Left ventricle myocardium inferior (tissue), 1 donor: ENCODE results near the gene RPS6KB2. TPM values are rescaled to one million over a fixed set of nuclear protein-coding genes. Genes with fewer than 3 reads are reported as not detected.
A peak's percentile ranks its signal among the peaks of the same experiment; 100 is the strongest.

ENCODE experiments used
- DNase-seq: peaks from one replicate; pipeline ENCODE4 v3.0.0-alpha.2; 2020
- H3K27ac ChIP-seq: fragments of 200-600 bp; replicated peaks from 2 replicates; pipeline ENCODE4 v1.8.0; 2021
- H3K27me3 ChIP-seq: fragments of 200-600 bp; 2 replicates; pipeline ENCODE4 v1.8.0; 2021; ENCODE audit warnings: low read depth
- H3K36me3 ChIP-seq: fragments of 200-600 bp; 2 replicates; pipeline ENCODE4 v1.8.0; 2021
- H3K4me1 ChIP-seq: fragments of 200-600 bp; 2 replicates; pipeline ENCODE4 v1.8.0; 2021
- H3K4me3 ChIP-seq: fragments of 200-600 bp; 2 replicates; pipeline ENCODE4 v1.8.0; 2021; ENCODE audit warnings: mild to moderate bottlenecking, moderate library complexity
- H3K9me3 ChIP-seq: fragments of 200-600 bp; replicated peaks from 2 replicates; pipeline ENCODE4 v1.8.0; 2021
- CTCF ChIP-seq: fragments of 200-600 bp; IDR thresholded peaks from 2 replicates; pipeline ENCODE4 v1.8.0; 2021; ENCODE audit warnings: antibody characterized with exemption, mild to moderate bottlenecking, borderline replicate concordance
- intact Hi-C: fragments of 100-400 bp; cut with micrococcal nuclease; formaldehyde crosslinking; loops from one replicate; pipeline ENCODE4 v1.11.0; 2022
- total RNA-seq: library from RNA; stranded (reverse); fragmentation: NEBNext Ultra II Directional; extraction: Animal tissue kit (Norgen Biotek cat#: 25700); gene quantifications from one replicate; pipeline ENCODE4 v1.2.1, GENCODE V29; 2021
- donor health status: DM: no; HTN: yes; CAD: no; lungs with severe emphysema.

RPS6KB2 gene
- total RNA-seq, 1 donor from 2014 or later: 21.3 TPM

- no peaks in the 10 kb centered on the region for H3K27me3 ChIP-seq
- peaks cover 62% of the 10 kb centered on the region for H3K4me1 ChIP-seq
- DNase-seq: no peak
- no peaks in the 10 kb centered on the region for H3K9me3 ChIP-seq
- TF ChIP-seq CTCF: no peak
- no peak overlapping the region for H3K27ac ChIP-seq
- H3K36me3 ChIP-seq: peaks cover 57% of the 10 kb centered on the region
- intact Hi-C loops: loop anchor here (10.0 kb wide), 1 partner anchor 107 kb away; the partner anchor contains the start of genes CDK2AP2 and PITPNM1
- no peak overlapping the region for H3K4me3 ChIP-seq
Observed at GRCh38 chr11:67397986-67398660, 30.2 kb upstream of the RPS6KB2 start.

- peaks cover 68% of the 10 kb centered on the region for H3K4me1 ChIP-seq
- TF ChIP-seq CTCF: no peak
- no peaks in the 10 kb centered on the region for H3K9me3 ChIP-seq
- intact Hi-C loops: loop anchor here (10.0 kb wide), 1 partner anchor 106 kb away; the partner anchor contains the start of genes CDK2AP2 and PITPNM1
- H3K27me3 ChIP-seq: no peaks in the 10 kb centered on the region
- no peak overlapping the region for H3K27ac ChIP-seq
- peaks cover 50% of the 10 kb centered on the region for H3K36me3 ChIP-seq
- DNase-seq: no peak
- no peak overlapping the region for H3K4me3 ChIP-seq
Observed at GRCh38 chr11:67398661-67399563, 29.4 kb upstream of the RPS6KB2 start.

GRCh38 chr11:67400251-67400941 is 27.9 kb upstream of the RPS6KB2 start:
- intact Hi-C loops: no loop called here

GRCh38 chr11:67400942-67401494 is 27.3 kb upstream of the RPS6KB2 start:
- intact Hi-C loops: no loop called here
- peak overlapping the region; percentile 99 for H3K27ac ChIP-seq
- no peak for DNase-seq
- H3K27me3 ChIP-seq: peaks cover 7% of the 10 kb centered on the region
- no peak for TF ChIP-seq CTCF
- peaks cover 68% of the 10 kb centered on the region for H3K4me1 ChIP-seq
- H3K4me3 ChIP-seq: peak overlapping the region; percentile 99
- H3K36me3 ChIP-seq: peaks cover 43% of the 10 kb centered on the region
- no peaks in the 10 kb centered on the region for H3K9me3 ChIP-seq

More at GRCh38 chr11:67400251-67400941, 27.9 kb upstream of the RPS6KB2 start:
- peak overlapping the region; percentile 99 for H3K4me3 ChIP-seq
- TF ChIP-seq CTCF: no peak
- peaks cover 6% of the 10 kb centered on the region for H3K27me3 ChIP-seq
- H3K36me3 ChIP-seq: peaks cover 48% of the 10 kb centered on the region
- no peak for DNase-seq
- no peaks in the 10 kb centered on the region for H3K9me3 ChIP-seq
- peaks cover 68% of the 10 kb centered on the region for H3K4me1 ChIP-seq
- peak overlapping the region; percentile 99 for H3K27ac ChIP-seq
